Fibroblast of gingiva (primary cell): ENCODE data around the gene C5orf52.
"Not testable (repeated sequence)": the region's sequence is repeated elsewhere in the genome, so short reads cannot be mapped to it uniquely, and the experiment has no call there.

ENCODE experiments used
- DNase-seq: peaks from one replicate; pipeline ENCODE4 v3.0.0-alpha.2; 2011; ENCODE audit warnings: low read depth

C5orf52 gene

GRCh38 chr5:157670662-157671591 is at the start of gene C5orf52:
C5orf52 (plus strand) TSS chr5:157671533; CDS start chr5:157671615, 82 bp downstream.
- DNase-seq, result no peak

DNA sequence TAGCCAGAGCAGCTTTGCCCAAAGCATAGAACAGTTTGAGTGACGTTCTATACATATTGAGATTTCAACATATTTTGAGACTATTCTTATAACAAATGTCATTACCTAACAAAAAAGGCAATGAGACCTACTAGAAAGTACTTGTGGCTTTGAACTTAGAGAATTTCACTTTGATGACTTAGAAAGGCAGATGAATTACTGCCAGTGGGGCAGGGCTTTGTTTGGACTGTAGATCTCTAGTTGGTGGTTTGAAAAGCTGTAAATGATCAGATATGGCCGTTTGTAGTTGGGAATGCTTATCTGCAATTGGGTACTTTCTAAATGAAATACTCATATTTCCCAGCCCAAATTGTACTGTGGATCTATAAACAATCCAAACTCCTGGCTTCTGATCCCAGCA is 47.2 kb upstream of the C5orf52 start:
- no peak for DNase-seq

DNA sequence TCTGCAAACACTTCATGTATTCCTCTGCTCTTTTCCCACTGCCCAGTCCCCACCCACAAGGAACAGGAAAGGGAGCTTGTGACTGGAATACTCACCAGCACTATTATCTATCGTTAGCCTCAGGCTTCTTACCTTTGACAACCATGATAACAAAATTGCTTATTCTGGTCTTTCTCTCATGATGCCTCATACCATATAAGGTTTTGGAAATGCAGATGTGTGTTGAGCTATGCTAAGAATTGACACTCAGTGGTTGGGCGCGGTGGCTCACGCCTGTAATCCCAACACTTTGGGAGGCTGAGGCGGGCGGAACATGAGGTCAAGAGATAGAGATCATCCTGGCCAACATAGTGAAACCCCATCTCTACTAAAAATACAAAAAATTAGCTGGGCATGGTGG is 44.5 kb upstream of the C5orf52 start:
- DNase-seq, result no peak

DNA sequence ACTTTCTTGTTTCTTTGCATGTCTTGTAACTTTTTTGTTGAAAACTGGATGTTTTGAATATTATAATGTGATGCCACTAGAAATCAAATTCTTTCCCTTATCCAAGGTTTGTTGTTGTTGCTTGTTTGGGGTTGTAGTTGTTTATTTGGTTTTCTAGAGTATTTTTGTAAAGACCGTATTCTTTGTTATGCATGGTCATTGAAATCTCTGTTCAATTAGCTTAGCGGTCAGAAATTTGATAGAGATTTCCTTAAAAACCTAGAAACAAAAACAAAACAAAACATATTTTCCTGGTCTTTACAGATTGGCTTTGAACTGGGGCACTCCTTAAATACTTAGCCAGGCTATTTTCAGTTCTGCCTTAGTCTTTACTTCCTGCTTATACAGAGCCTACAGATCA is 41.0 kb upstream of the C5orf52 start:
- no peak for DNase-seq

DNA sequence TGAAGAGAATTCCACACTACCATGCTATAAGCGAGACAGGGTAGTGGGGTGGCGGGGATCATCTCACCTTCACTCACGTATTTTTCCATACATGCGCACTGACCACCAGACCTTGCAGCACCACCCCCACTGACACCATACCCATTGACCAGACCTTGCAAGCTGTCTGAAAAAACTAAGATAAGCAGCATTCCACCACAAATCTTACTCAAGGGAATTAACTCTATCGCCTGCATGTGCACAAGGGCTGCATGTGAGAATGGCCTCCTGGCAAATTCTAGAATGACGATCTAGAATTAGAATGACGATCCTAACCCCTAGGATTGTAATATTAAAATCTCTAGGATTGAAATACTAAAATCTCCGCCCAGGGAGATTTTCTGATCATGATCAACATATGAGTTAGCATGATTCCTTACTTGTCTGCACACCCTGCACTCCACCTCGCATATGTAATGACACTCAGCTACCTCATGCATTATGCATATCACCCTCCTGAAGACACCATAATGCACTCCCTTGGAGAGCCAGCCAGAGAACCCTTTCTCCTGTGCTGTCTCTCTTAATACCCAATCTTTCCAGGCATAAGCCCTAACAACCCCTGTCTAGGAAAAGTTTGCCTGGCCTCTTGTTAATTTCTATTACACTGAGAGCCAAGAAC is 30.8 kb upstream of the C5orf52 start:
- no peak for DNase-seq

GRCh38 chr5:157648275-157648990 is 22.9 kb upstream of the C5orf52 start:
- DNase-seq, result no peak

GRCh38 chr5:157649101-157649500 is 22.2 kb upstream of the C5orf52 start:
- no peak for DNase-seq

DNA sequence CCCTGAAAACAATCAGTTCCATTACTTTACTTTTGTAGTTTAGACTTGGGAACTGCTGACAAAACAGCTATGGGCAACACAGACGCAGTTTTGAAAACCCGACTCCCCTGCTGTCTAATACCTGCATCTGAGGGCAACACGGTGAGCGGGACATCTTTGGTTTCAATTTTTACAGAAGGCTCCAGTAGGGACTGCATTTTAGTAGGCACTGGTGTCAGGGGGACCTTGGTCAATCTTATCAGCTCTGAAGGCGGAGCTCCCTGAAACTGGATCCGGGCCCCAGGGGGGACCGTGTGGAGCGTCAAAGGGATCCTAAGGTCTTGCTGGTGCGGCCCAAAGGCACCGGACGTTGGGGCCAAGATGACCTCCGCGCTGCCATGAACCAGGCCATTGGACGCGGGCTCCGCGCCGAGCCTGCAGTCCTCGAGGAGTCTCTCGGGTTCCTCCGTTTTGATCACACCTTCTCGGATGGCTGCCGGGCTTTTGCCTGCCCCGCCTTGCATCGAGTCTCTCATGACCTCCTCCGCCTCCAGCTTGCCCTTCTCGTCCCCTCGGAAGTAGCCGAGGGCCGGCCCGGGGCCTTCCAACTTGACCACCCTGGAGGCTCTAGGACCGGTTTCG is 20.2 kb upstream of the C5orf52 start:
- no peak for DNase-seq

- DNase-seq, result peak; percentile 10
These were observed 19.5 kb upstream of the C5orf52 start for GRCh38 chr5:157651623-157652376.

- DNase-seq, result no peak
These were observed 19.0 kb upstream of the C5orf52 start, which contains the start of gene SOX30 for GRCh38 chr5:157652377-157652692. SOX30 (minus strand) TSS chr5:157652438; CDS start chr5:157652078, 360 bp downstream.

GRCh38 chr5:157657516-157657915 is 13.8 kb upstream of the C5orf52 start:
- DNase-seq, result no peak

- DNase-seq, result no peak
These were observed 12.4 kb upstream of the C5orf52 start for GRCh38 chr5:157658893-157659292.

- no peak for DNase-seq
These were observed 11.3 kb upstream of the C5orf52 start for GRCh38 chr5:157659868-157660660.

- DNase-seq, result peak; percentile 51
These were observed 5.8 kb upstream of the C5orf52 start for GRCh38 chr5:157665467-157666070.

GRCh38 chr5:157668356-157668755 is 3.0 kb upstream of the C5orf52 start:
- DNase-seq, result no peak

DNA sequence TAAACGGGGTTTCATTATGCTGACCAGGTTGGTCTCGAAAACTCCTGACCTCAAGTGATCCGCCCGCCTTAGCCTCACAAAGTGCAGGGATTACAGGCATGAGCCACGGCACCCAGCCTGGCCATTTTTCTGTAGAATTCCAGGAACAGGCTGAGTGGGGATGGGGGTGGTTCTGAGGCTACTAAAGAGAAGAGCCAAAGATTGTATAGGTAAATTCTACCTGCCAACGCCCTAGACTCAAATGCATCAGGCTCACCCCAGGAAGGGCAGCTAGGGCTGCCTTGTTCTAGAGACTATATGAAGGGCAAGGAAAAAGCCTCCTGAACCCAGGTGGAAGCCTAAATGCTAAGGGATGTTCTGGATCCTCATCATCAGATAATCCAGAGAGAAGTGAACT is 1.6 kb upstream of the C5orf52 start:
- no peak for DNase-seq

GRCh38 chr5:157671592-157672330 is 428 bp downstream of the C5orf52 start:
- DNase-seq, result no peak

- no peak for DNase-seq
These were observed 1.6 kb downstream of the C5orf52 start for GRCh38 chr5:157672976-157673375.

GRCh38 chr5:157674351-157674750 is 3.0 kb downstream of the C5orf52 start:
- not testable (repeated sequence) for DNase-seq

DNA sequence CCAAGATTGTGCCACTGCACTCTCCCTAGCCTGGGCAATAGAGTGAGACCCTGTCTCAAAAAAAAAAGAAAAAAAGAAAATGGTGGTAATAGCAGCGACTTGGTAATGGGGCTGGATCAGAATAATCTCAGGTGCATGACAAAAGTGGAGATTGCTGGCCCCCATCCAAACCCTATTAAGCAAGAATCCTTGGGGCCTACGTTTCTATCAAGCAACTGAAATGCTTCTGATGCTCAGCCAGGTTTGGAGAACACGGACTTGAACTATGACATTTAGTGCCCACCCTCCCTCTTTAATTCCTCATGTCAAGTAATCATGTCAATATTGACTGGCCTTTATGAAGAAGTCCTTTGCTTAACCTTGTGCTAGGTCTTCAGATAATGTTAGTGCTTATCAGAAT is 6.6 kb downstream of the C5orf52 start:
- DNase-seq, result no peak
